ENCODE results near the gene SFXN2.

GRCh38 chr10:102740229-102740628 lies 25.8 kb downstream of the SFXN2 start:
- TF ChIP-seq, protein P1, sequence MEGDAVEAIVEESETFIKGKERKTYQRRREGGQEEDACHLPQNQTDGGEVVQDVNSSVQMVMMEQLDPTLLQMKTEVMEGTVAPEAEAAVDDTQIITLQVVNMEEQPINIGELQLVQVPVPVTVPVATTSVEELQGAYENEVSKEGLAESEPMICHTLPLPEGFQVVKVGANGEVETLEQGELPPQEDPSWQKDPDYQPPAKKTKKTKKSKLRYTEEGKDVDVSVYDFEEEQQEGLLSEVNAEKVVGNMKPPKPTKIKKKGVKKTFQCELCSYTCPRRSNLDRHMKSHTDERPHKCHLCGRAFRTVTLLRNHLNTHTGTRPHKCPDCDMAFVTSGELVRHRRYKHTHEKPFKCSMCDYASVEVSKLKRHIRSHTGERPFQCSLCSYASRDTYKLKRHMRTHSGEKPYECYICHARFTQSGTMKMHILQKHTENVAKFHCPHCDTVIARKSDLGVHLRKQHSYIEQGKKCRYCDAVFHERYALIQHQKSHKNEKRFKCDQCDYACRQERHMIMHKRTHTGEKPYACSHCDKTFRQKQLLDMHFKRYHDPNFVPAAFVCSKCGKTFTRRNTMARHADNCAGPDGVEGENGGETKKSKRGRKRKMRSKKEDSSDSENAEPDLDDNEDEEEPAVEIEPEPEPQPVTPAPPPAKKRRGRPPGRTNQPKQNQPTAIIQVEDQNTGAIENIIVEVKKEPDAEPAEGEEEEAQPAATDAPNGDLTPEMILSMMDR (IDR thresholded peaks at IDR 0.05; ENCODE audit: low read depth, low read length, poor library complexity, severe bottlenecking), result no peak
- TF ChIP-seq EZH2phosphoT487 (IDR thresholded peaks at IDR 0.05; ENCODE audit: borderline replicate concordance, low read length), result no peak
